ENCODE measurements around the gene APLF.

The APLF gene

DNA sequence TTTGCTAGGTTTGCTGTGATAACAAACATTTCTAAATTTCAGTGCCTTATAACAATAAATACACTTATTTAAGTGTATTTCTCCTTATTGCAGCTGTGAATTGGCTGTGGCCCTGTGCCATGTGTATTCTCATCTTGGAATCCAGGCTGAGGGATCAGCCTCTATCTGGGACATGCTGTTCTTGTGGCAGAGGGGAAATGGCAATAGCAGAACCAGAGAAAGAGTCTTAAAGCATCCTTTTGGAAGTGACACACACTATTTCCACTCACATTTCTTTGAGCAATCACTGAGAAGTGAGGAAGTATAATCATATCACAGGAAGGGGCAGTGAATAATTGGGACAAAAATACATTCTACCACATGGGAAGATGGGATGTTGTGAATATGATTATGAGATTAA lies 109.8 kb downstream of the APLF start:
- no peak overlapping the region for H3K4me3 ChIP-seq (ENCODE audit: low read length)
- TF ChIP-seq, protein P1, sequence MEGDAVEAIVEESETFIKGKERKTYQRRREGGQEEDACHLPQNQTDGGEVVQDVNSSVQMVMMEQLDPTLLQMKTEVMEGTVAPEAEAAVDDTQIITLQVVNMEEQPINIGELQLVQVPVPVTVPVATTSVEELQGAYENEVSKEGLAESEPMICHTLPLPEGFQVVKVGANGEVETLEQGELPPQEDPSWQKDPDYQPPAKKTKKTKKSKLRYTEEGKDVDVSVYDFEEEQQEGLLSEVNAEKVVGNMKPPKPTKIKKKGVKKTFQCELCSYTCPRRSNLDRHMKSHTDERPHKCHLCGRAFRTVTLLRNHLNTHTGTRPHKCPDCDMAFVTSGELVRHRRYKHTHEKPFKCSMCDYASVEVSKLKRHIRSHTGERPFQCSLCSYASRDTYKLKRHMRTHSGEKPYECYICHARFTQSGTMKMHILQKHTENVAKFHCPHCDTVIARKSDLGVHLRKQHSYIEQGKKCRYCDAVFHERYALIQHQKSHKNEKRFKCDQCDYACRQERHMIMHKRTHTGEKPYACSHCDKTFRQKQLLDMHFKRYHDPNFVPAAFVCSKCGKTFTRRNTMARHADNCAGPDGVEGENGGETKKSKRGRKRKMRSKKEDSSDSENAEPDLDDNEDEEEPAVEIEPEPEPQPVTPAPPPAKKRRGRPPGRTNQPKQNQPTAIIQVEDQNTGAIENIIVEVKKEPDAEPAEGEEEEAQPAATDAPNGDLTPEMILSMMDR (conservative IDR thresholded peaks at IDR 0.05; ENCODE audit: low read depth, low read length), result no peak
- no peak for DNase-seq (ENCODE audit: low read depth)

DNA sequence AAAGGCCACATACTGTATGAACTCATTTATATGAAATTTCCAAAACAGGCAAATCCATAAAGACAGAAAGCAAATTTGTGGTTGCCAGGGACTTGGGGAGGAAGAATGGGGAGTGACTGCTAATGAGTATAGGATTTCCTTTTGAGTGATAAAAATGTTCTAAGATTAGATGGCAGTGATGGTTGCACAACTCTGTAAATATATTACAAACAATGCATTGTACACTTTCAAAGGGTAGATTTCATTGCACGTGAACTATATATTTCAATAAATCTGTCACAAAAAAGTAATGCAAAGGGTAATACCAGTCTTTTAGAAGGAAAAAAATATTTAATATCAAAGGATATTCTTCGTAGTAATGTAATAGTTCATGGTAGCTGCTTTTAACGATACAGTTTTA lies 112.3 kb downstream of the APLF start:
- TF ChIP-seq, protein P1 (conservative IDR thresholded peaks at IDR 0.05; ENCODE audit: low read depth, low read length), result no peak
- H3K4me3 ChIP-seq (ENCODE audit: low read length), result no peak overlapping the region
- DNase-seq (ENCODE audit: low read depth), result no peak

DNA sequence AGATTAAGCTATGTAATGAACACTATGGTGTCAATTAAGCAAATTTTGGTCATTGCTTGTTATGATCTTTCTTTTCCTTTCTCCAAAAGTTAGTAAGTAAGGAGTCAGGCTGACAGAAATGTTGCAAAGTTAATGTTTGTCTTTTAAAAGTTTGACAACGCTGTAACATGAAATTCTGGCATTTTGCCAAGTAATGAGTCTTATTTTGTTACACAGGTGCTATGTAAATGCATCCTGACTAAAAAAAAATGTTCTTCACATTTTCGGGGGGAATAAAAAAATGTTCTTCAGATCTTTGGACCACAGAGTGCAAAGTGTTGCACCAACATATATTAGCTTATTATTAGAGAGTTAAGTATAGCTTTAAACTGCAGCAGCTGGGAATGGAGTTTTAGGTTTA lies 121.2 kb downstream of the APLF start:
- no peak for DNase-seq (ENCODE audit: low read depth)
- TF ChIP-seq, protein P1 (conservative IDR thresholded peaks at IDR 0.05; ENCODE audit: low read depth, low read length), result no peak
- H3K4me3 ChIP-seq (ENCODE audit: low read length), result no peak overlapping the region

DNA sequence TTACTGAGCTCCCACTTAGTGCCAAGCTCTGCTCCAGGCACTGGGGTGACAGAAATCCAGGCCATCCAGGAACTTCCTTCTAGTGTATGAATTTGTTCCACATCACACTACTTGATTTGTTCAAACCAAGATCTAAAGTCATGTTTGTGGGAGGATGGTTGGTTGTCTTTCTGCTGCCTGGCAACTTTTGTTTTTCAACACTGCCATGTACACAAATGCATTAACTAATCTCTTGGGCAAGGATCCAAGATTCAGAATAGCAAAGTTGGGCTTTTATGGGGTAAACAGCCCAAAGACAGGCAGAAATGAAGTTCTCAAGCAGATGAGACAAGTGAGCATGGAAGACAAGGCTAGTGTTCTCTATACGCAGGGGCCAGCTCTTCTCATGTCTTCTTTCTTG lies 122.6 kb downstream of the APLF start:
- TF ChIP-seq, protein P1 (conservative IDR thresholded peaks at IDR 0.05; ENCODE audit: low read depth, low read length), result no peak
- no peak for DNase-seq (ENCODE audit: low read depth)
- no peak overlapping the region for H3K4me3 ChIP-seq (ENCODE audit: low read length)

DNA sequence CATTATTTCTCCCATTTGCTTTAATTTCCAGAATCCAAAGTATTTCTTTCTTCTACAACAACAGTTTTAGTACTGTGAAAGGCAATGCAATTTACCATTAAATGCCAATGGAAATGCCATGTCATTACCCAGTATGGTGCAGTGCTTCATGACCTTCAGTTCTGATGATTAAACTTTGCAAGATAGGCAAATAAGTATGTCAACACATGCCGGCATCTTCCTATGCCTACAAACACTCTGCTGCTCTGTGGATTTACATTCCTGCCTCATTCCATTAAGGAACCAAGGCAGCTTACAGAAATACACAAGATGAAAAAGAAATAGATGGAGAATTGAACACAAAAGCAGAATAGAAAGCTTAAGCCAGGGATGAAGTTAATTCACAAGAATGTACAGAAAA lies 123.3 kb downstream of the APLF start:
- TF ChIP-seq, protein P1 (conservative IDR thresholded peaks at IDR 0.05; ENCODE audit: low read depth, low read length), result no peak
- DNase-seq (ENCODE audit: low read depth), result no peak
- H3K4me3 ChIP-seq (ENCODE audit: low read length), result no peak overlapping the region

DNA sequence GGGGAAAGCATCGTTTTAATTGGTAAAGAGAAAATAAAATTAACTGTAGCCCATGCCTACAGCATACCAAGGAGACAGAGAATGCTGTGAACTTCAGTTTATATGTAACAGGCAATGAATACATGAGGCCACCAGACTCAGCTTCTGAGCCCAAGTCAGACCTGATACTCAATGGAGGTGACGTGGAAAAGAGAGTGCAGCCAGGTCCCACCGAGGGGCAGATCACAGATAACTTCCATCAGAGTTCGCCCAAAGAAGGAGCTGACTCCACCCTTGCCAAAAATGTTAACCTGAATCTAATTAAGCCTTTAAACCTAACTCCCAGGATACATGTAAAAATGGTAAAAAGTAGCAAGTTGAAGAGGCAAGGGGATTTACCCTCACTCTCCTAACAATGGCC lies 123.8 kb downstream of the APLF start:
- no peak for DNase-seq (ENCODE audit: low read depth)
- no peak overlapping the region for H3K4me3 ChIP-seq (ENCODE audit: low read length)
- TF ChIP-seq, protein P1 (conservative IDR thresholded peaks at IDR 0.05; ENCODE audit: low read depth, low read length), result no peak

DNA sequence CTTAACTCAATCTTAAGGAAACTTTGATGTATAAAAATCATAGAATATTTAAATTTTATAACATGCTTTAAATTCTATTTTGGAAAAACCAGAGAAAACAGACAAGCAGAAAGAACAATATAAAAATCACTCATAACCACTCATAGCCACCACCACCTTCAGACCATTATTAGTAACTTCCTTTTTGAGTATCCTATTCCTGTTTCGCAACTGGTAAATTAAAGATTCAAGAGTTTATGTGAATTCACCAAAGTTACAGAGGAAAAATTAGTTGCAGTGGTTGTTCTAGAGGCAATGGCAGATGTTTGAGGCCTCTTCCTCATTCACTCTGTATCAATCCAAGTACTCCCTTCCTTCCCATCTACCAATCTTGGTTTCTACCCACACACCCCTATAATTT lies 126.7 kb downstream of the APLF start:
- H3K4me3 ChIP-seq (ENCODE audit: low read length), result no peak overlapping the region
- no peak for DNase-seq (ENCODE audit: low read depth)
- TF ChIP-seq, protein P1 (conservative IDR thresholded peaks at IDR 0.05; ENCODE audit: low read depth, low read length), result no peak

Data from retinal pigment epithelial cell (primary cell).